Nucleus accumbens (tissue), 56 donors: ENCODE results near the gene MCTP2.

ENCODE experiments used
- DNase-seq, 56 donors: peaks; one replicate each; lab custom pipeline; 2025; lab: John Stamatoyannopoulos, UW

The MCTP2 gene

GRCh38 chr15:94294556-94294955, 63.2 kb downstream of the MCTP2 start:
- no peak for DNase-seq

GRCh38 chr15:94295275-94295674, 63.9 kb downstream of the MCTP2 start:
- DNase-seq: no peak

GRCh38 chr15:94296717-94297116, 65.4 kb downstream of the MCTP2 start:
- DNase-seq: no peak

- no peak for DNase-seq
These were observed 66.2 kb downstream of the MCTP2 start for GRCh38 chr15:94297558-94297957.

GRCh38 chr15:94298364-94298763, 67.0 kb downstream of the MCTP2 start:
- no peak for DNase-seq

GRCh38 chr15:94300612-94301011, 69.3 kb downstream of the MCTP2 start:
- no peak for DNase-seq

- no peak for DNase-seq
These were observed 73.8 kb downstream of the MCTP2 start for GRCh38 chr15:94305133-94305532.

GRCh38 chr15:94306700-94307650, 75.6 kb downstream of the MCTP2 start:
- DNase-seq: no peak

- DNase-seq: no peak
These were observed 81.6 kb downstream of the MCTP2 start for GRCh38 chr15:94312946-94313345.

- DNase-seq: no peak
These were observed 83.3 kb downstream of the MCTP2 start for GRCh38 chr15:94314639-94315038.

GRCh38 chr15:94317211-94317610, 85.8 kb downstream of the MCTP2 start:
- DNase-seq: no peak

GRCh38 chr15:94322141-94322540, 90.8 kb downstream of the MCTP2 start:
- no peak for DNase-seq

GRCh38 chr15:94323076-94323475, 91.7 kb downstream of the MCTP2 start:
- no peak for DNase-seq

- DNase-seq: peak in 35 of 56 donors; percentile 2 to 53 (median 12)
These were observed 92.9 kb downstream of the MCTP2 start for GRCh38 chr15:94324117-94324826.

- DNase-seq: no peak
These were observed 93.7 kb downstream of the MCTP2 start for GRCh38 chr15:94324835-94325767.

- DNase-seq: no peak
These were observed 96.1 kb downstream of the MCTP2 start for GRCh38 chr15:94327356-94327936.

- no peak for DNase-seq
These were observed 100.4 kb downstream of the MCTP2 start for GRCh38 chr15:94331731-94332130.

GRCh38 chr15:94335616-94336015, 104.3 kb downstream of the MCTP2 start:
- DNase-seq: no peak

- no peak for DNase-seq
These were observed 105.6 kb downstream of the MCTP2 start for GRCh38 chr15:94336817-94337467.
